MM.1S (cell line): ENCODE data around the gene F3.

Source experiments
- DNase-seq: peaks from one replicate; pipeline ENCODE4 v3.0.0-alpha.2; 2015
- H2AFZ ChIP-seq: fragments of 300-600 bp; sonication (generic); 2 replicates; pipeline ENCODE4 v1.6.0; 2016; ENCODE audit warnings: antibody characterized with exemption, low read length
- H3F3A ChIP-seq: fragments of 300-600 bp; sonication (generic); 2 replicates; pipeline ENCODE4 v1.6.1; 2016; ENCODE audit warnings: mild to moderate bottlenecking, antibody characterized with exemption, low read length, moderate library complexity, mixed read lengths; ENCODE audit not compliant: insufficient read depth
- H3K27ac ChIP-seq: fragments of 300-600 bp; sonication (generic); 2 replicates; pipeline ENCODE4 v1.5.1; 2016; ENCODE audit warnings: mild to moderate bottlenecking, low read length
- H3K27me3 ChIP-seq: fragments of 300-600 bp; sonication (generic); replicated peaks from 2 replicates; pipeline ENCODE4 v1.6.0; 2016; ENCODE audit warnings: low read length; ENCODE audit not compliant: insufficient read depth
- H3K36me3 ChIP-seq: fragments of 300-600 bp; sonication (generic); replicated peaks from 2 replicates; pipeline ENCODE4 v1.6.1; 2016; ENCODE audit warnings: mild to moderate bottlenecking, low read length, mixed read lengths; ENCODE audit not compliant: insufficient read depth
- H3K4me1 ChIP-seq: fragments of 300-600 bp; sonication (generic); 2 replicates; pipeline ENCODE4 v1.6.1; 2016; ENCODE audit warnings: low read length, mixed read lengths
- H3K4me2 ChIP-seq: fragments of 300-600 bp; sonication (generic); 2 replicates; pipeline ENCODE4 v1.6.0; 2016; ENCODE audit warnings: low read depth, low read length
- H3K4me3 ChIP-seq: fragments of 300-600 bp; sonication (generic); 2 replicates; pipeline ENCODE4 v1.5.1; 2016; ENCODE audit warnings: low read length, mixed read lengths
- H3K79me2 ChIP-seq: fragments of 300-600 bp; sonication (generic); 2 replicates; pipeline ENCODE4 v1.6.1; 2016; ENCODE audit warnings: mixed run types, low read length, mixed read lengths
- H3K9ac ChIP-seq: fragments of 300-600 bp; sonication (generic); 2 replicates; pipeline ENCODE4 v1.6.1; 2016; ENCODE audit warnings: low read length, mixed read lengths
- H3K9me2 ChIP-seq: fragments of 300-600 bp; sonication (generic); replicated peaks from 2 replicates; pipeline ENCODE4 v1.6.1; 2016; ENCODE audit warnings: mild to moderate bottlenecking, low read length, mixed read lengths; ENCODE audit not compliant: insufficient read depth
- H3K9me3 ChIP-seq: fragments of 300-600 bp; sonication (generic); replicated peaks from 2 replicates; pipeline ENCODE4 v1.6.1; 2016; ENCODE audit warnings: mild to moderate bottlenecking, low read length, mixed read lengths; ENCODE audit not compliant: insufficient read depth
- H4K20me1 ChIP-seq: fragments of 300-600 bp; sonication (generic); 2 replicates; pipeline ENCODE4 v1.6.1; 2016; ENCODE audit warnings: mild to moderate bottlenecking, low read length, moderate library complexity, mixed read lengths; ENCODE audit not compliant: insufficient read depth
- CTCF ChIP-seq: fragments of 300-600 bp; sonication (generic); IDR thresholded peaks from 2 replicates; pipeline ENCODE4 v1.5.1; 2016; ENCODE audit warnings: antibody characterized with exemption, low read length, mixed read lengths
- EZH2 ChIP-seq: fragments of 300-600 bp; sonication (generic); optimal IDR thresholded peaks from 2 replicates; pipeline ENCODE3; 2017; ENCODE audit warnings: low read depth, mild to moderate bottlenecking, antibody characterized with exemption, low read length, mixed read lengths
- EZH2phosphoT487 ChIP-seq: fragments of 300-600 bp; sonication (generic); IDR thresholded peaks from 2 replicates; pipeline ENCODE4 v1.6.1; 2018; ENCODE audit warnings: antibody characterized with exemption, low read length

F3 gene

GRCh38 chr1:94530373-94530878 lies 11.1 kb downstream of the F3 start:
- H2AFZ ChIP-seq: no peak overlapping the region
- H4K20me1 ChIP-seq: no peaks in the 10 kb centered on the region
- no peaks in the 10 kb centered on the region for H3K36me3 ChIP-seq

GRCh38 chr1:94529416-94529815 lies 12.1 kb downstream of the F3 start:
- no peaks in the 10 kb centered on the region for H3F3A ChIP-seq
- no peak for DNase-seq
- H3K9me3 ChIP-seq: no peaks in the 10 kb centered on the region
- no peak overlapping the region for H3K4me3 ChIP-seq
- H3K9ac ChIP-seq: no peak overlapping the region
- H4K20me1 ChIP-seq: no peaks in the 10 kb centered on the region
- no peaks in the 10 kb centered on the region for H3K27me3 ChIP-seq
- no peaks in the 10 kb centered on the region for H3K36me3 ChIP-seq
- H3K27ac ChIP-seq: no peak overlapping the region
- H2AFZ ChIP-seq: no peak overlapping the region
- H3K79me2 ChIP-seq: no peaks in the 10 kb centered on the region
- H3K4me1 ChIP-seq: no peaks in the 10 kb centered on the region
- H3K9me2 ChIP-seq: no peaks in the 10 kb centered on the region
- no peak overlapping the region for H3K4me2 ChIP-seq
- TF ChIP-seq CTCF: no peak
- no peak for TF ChIP-seq EZH2phosphoT487
- TF ChIP-seq EZH2: no peak

More at GRCh38 chr1:94530373-94530878, 11.1 kb downstream of the F3 start:
- no peaks in the 10 kb centered on the region for H3F3A ChIP-seq
- H3K4me2 ChIP-seq: no peak overlapping the region
- H3K4me1 ChIP-seq: no peaks in the 10 kb centered on the region
- H3K79me2 ChIP-seq: no peaks in the 10 kb centered on the region
- H3K27me3 ChIP-seq: no peaks in the 10 kb centered on the region
- no peaks in the 10 kb centered on the region for H3K9me3 ChIP-seq
- no peaks in the 10 kb centered on the region for H3K9me2 ChIP-seq
- H3K4me3 ChIP-seq: no peak overlapping the region
- TF ChIP-seq EZH2phosphoT487: no peak
- TF ChIP-seq EZH2: no peak
- TF ChIP-seq CTCF: no peak
- no peak overlapping the region for H3K9ac ChIP-seq
- no peak overlapping the region for H3K27ac ChIP-seq
- no peak for DNase-seq

GRCh38 chr1:94528826-94529225 lies 12.7 kb downstream of the F3 start:
- H3K9ac ChIP-seq: no peak overlapping the region
- no peak for DNase-seq
- TF ChIP-seq CTCF (no peak), EZH2 (no peak), EZH2phosphoT487 (no peak)
- H3K79me2 ChIP-seq: no peaks in the 10 kb centered on the region
- no peak overlapping the region for H3K4me2 ChIP-seq
- H3F3A ChIP-seq: no peaks in the 10 kb centered on the region
- H3K27ac ChIP-seq: no peak overlapping the region
- no peaks in the 10 kb centered on the region for H3K27me3 ChIP-seq
- no peaks in the 10 kb centered on the region for H3K9me2 ChIP-seq
- H2AFZ ChIP-seq: no peak overlapping the region
- no peaks in the 10 kb centered on the region for H3K9me3 ChIP-seq
- H4K20me1 ChIP-seq: no peaks in the 10 kb centered on the region
- H3K4me1 ChIP-seq: no peaks in the 10 kb centered on the region
- H3K4me3 ChIP-seq: no peak overlapping the region
- H3K36me3 ChIP-seq: no peaks in the 10 kb centered on the region
